ENCODE measurements around the gene RALY. TPM values are rescaled to one million over a fixed set of nuclear protein-coding genes. Genes with fewer than 3 reads are reported as not detected.

The RALY gene
- total RNA-seq, 1 donor from 2014 or later: 110 TPM

DNA sequence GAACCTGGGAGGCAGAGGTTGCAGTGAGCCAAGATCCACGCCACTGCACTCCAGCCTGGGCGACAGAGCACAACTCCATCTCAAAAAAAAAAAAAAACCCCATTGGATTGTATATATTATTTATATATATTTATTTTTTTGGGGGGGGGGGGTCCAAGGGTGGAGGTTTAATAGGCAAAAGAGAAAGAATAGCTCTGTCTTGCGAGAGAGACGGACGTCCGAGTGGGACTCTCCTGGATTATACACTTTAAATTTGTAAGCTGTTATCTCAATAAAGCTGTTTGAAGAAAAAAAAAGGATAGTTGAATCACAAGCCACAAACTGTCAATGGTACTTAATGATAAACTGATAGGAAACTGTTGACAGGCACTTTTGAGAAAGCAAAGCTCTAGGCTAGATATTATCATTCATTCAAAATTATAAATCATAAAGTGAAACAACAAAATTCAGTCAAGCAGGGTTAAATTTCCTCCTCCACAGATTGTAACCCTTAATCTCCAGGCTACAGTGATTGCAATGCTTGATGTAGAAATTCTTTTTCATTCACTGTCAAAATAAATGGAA, 98.0 kb downstream of the RALY start:
- no peak for DNase-seq (ENCODE audit: low spot score)
- intact Hi-C loops (cut with DNase I): no loop called here

GRCh38 chr20:34093895-34094294, 100.2 kb downstream of the RALY start:
- intact Hi-C loops (cut with DNase I): no loop called here

GRCh38 chr20:34095825-34096224, 102.1 kb downstream of the RALY start:
- intact Hi-C loops (cut with DNase I): no loop called here

More at GRCh38 chr20:34093895-34094294, 100.2 kb downstream of the RALY start:
- no peak for DNase-seq (ENCODE audit: low spot score)

DNA sequence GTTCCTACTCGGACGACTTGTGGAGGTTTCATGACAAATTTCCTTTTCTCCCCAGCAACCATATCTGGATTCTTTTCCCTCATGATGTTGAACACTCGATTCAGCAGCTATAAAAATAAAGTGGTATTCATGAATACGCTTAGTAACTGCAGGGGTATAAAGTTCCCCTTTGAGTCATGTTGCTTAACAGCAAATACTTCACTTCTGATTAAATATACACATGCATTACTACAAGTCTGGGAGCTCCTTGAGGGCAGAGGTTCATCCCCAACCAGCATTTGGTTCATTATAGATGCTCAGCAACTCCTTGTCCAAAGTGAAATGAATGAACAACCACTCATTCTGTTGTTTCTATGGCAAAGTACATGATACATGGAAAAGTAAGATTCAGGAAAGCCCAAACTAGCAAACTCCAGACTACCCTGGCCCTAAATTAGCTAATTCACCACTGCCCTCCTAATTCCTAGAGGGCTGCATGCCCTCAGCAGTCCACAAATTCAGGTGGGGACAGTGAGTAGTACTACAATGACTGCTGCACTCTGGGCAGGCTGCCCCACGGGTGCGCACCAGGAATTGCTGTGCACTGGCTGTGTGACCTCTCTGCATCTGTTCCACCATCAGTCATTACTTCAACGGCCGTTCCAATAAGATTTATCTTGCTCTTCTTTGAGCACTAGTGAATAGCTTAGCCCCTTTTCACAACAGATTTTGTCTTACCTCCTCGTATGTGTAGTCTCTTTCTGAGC, 103.2 kb downstream of the RALY start:
- intact Hi-C loops (cut with DNase I): no loop called here
- no peak for DNase-seq (ENCODE audit: low spot score)

More at GRCh38 chr20:34095825-34096224, 102.1 kb downstream of the RALY start:
- DNase-seq (ENCODE audit: low spot score): no peak

- no peak for DNase-seq (ENCODE audit: low spot score)
- intact Hi-C loops (cut with DNase I): no loop called here
Measured at GRCh38 chr20:34098570-34098969, 104.9 kb downstream of the RALY start.

GRCh38 chr20:34099675-34100074, 106.0 kb downstream of the RALY start:
- intact Hi-C loops (cut with DNase I): no loop called here
- no peak for DNase-seq (ENCODE audit: low spot score)

GRCh38 chr20:34100576-34100975, 106.9 kb downstream of the RALY start:
- intact Hi-C loops (cut with DNase I): no loop called here

GRCh38 chr20:34102342-34102741, 108.6 kb downstream of the RALY start:
- DNase-seq (ENCODE audit: low spot score): no peak

More at GRCh38 chr20:34100576-34100975, 106.9 kb downstream of the RALY start:
- no peak for DNase-seq (ENCODE audit: low spot score)

GRCh38 chr20:34104059-34104458, 110.3 kb downstream of the RALY start:
- intact Hi-C loops (cut with DNase I): no loop called here
- DNase-seq (ENCODE audit: low spot score): no peak

More at GRCh38 chr20:34102342-34102741, 108.6 kb downstream of the RALY start:
- intact Hi-C loops (cut with DNase I): no loop called here

DNA sequence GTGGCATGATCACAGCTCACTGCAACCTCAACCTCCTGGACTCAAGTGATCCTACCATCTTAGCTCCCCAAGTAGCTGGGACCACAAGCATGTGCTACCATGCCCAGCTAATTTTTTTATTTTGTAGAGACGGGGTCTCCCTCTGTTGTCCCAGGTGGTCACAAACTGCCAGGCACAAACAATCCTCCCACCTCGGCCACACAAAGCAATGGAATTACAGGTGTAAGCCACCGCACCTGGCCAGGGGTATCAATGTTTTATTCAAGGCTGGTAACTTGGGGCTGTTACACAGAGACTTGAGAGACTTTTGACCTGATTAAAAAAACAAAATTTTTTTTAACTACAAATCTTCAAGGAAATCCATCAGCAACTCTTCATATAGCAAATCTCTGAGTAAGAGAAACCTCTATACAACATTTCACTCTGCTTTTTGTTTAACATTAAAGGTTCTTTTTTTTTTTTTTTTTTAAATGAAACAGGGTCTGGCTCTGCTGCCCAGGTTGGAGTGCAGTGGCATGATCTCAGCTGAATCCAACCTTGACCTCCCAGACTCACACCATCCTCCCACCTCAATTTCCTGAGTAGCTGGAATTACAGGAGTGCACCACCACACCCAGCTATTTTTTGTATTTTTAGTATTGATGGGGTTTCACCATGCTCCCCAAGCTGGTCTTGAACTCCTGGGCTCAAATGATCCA, 112.4 kb downstream of the RALY start:
- no peak for DNase-seq (ENCODE audit: low spot score)
- intact Hi-C loops (cut with DNase I): no loop called here

- DNase-seq (ENCODE audit: low spot score): no peak
- intact Hi-C loops (cut with DNase I): no loop called here
Measured at GRCh38 chr20:34108616-34109174, 115.0 kb downstream of the RALY start.

DNA sequence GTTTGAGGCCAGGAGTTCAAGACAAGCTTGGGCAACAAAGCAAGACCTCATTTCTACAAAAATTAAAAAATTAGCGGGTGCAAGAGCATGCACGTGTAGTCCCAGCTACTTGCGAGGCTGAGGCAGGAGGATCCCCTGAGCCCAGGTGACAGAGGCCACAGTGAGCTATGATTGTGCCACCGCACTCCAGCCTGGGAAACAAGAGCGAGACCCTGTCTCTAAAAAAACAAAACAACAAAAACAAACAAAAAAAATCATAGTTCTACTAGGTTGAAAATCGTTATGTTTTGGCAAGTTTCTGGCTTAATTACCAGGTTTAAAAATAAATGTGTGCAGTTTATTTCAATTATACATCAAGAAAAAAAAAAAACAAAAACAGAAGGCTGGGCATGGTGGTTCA, 115.7 kb downstream of the RALY start:
- no peak for DNase-seq (ENCODE audit: low spot score)
- intact Hi-C loops (cut with DNase I): no loop called here

GRCh38 chr20:34110025-34110744, 116.5 kb downstream of the RALY start:
- no peak for DNase-seq (ENCODE audit: low spot score)
- intact Hi-C loops (cut with DNase I): no loop called here

GRCh38 chr20:34110745-34111641, 117.3 kb downstream of the RALY start:
- intact Hi-C loops (cut with DNase I): no loop called here
- no peak for DNase-seq (ENCODE audit: low spot score)

- intact Hi-C loops (cut with DNase I): loop anchor here (1.0 to 2.0 kb wide), 2 partner anchors 119 to 301 kb away; partner anchors contain the start of genes CHMP4B and RALY
- peak; percentile 98 for DNase-seq (ENCODE audit: low spot score)
Measured at GRCh38 chr20:34111702-34112599, 118.2 kb downstream of the RALY start, which contains the start of gene EIF2S2. Gene EIF2S2 (minus strand): TSS chr20:34112243. CDS start chr20:34112110, 133 bp downstream.

- no peak for DNase-seq (ENCODE audit: low spot score)
- intact Hi-C loops (cut with DNase I): loop anchor here (1.0 to 2.0 kb wide), 2 partner anchors 119 to 302 kb away; partner anchors contain the start of genes CHMP4B and RALY
Measured at GRCh38 chr20:34112600-34113101, 118.9 kb downstream of the RALY start.

DNA sequence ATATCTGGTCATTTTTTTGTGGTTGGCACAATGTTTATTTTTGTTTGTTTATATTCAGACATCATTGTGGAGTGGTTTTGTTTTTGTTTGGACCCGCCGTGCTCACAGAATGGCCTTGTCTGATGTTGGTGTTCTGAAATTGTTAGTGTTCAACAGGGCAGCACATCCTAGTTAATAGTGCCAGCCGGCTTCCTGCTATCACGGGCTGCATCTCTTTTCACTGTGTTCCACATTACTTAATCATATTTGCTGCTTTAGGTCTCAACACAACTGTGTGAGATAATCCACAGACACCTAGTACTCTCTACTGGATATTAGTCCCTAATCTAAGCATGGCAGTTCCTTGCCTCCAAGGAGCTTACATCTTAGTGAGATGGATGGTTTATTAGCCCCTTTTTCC, 121.1 kb downstream of the RALY start:
- no peak for DNase-seq (ENCODE audit: low spot score)
- intact Hi-C loops (cut with DNase I): no loop called here
